HCT116 (cell line): ENCODE measurements around the gene GPRC5C. TPM values are rescaled to one million over a fixed set of nuclear protein-coding genes. Genes with fewer than 3 reads are reported as not detected.
A peak's percentile ranks its signal among the peaks of the same experiment; 100 is the strongest.

ENCODE experiments used
- ATAC-seq: fragments of 200-7000 bp; cut with Tn5 transposase; 2 replicates; pipeline ENCODE4 v1.9.1; 2020; ENCODE audit warnings: mild to moderate bottlenecking, moderate library complexity
- BruUV-seq: library from RNA; stranded (reverse); fragments of 400-500 nt; replicated peaks from 2 replicates; lab custom pipeline; 2021; lab: Mats Ljungman, UMichigan
- CTCF ChIA-PET: fragments of 300-600 bp; sonication (Branson Sonifier 250); formaldehyde crosslinking; loops from one replicate; lab custom pipeline; 2021; ENCODE audit warnings: antibody characterized with exemption; lab: Charles Lee
- POLR2A ChIA-PET: fragments of 300-600, 350-600 bp; sonication (Branson Sonifier 250); formaldehyde crosslinking; loops from one replicate; lab custom pipeline; 2021; ENCODE audit warnings: antibody characterized with exemption; lab: Charles Lee
- RAD21 ChIA-PET, 2 experiments: fragments of 300-600 bp; sonication (Branson Sonifier 250); formaldehyde crosslinking; loops; one replicate each; lab custom pipeline; 2023; ENCODE audit warnings: low total read pairs in 2 of 2; ENCODE audit not compliant: uncharacterized antibody in 2 of 2, unreplicated experiment in 2 of 2, low non-redundant PET in 1 of 2; lab: Charles Lee
- DNase-seq: peaks from one replicate; pipeline ENCODE4 v3.0.0-alpha.2; 2010; ENCODE audit warnings: low read depth, low spot score
- H2AFZ ChIP-seq: fragments of 200-600 bp; shearing (Covaris generic), sonication (generic); 2 replicates; pipeline ENCODE4 v1.6.1; 2017; ENCODE audit warnings: low read depth, mixed run types, mixed read lengths, antibody characterized with exemption, low read length; ENCODE audit not compliant: poor library complexity, severe bottlenecking
- H3K27ac ChIP-seq: 2 replicates; pipeline ENCODE4 v1.5.1; 2012; ENCODE audit warnings: low read depth, low read length
- H3K27me3 ChIP-seq: fragments of 200-600 bp; sonication (generic); 2 replicates; pipeline ENCODE4 v1.6.1; 2016; ENCODE audit warnings: mixed run types, low read length, mixed read lengths; ENCODE audit not compliant: insufficient read depth
- H3K36me3 ChIP-seq, 2 experiments: fragments of 200-500 bp in 1 of 2; fragments of 200-600 bp in 1 of 2; sonication (Bioruptor generic) in 1 of 2; sonication (generic) in 1 of 2; 2 replicates each; pipeline versions ENCODE4 v1.5.1 to v1.6.1; 2014 to 2016; ENCODE audit warnings: low read length in 2 of 2, inconsistent platforms in 1 of 2, mixed read lengths in 1 of 2, mixed run types in 1 of 2; ENCODE audit not compliant: insufficient read depth in 2 of 2, control insufficient read depth in 1 of 2
- H3K4me1 ChIP-seq, 2 experiments: fragments of 200-600 bp in 1 of 2; sonication (generic) in 1 of 2; 2 replicates each; pipeline versions ENCODE4 v1.5.1 to v1.6.1; 2012 to 2017; ENCODE audit warnings: low read length in 2 of 2, inconsistent platforms in 1 of 2, mild to moderate bottlenecking in 1 of 2, mixed read lengths in 1 of 2, mixed run types in 1 of 2, moderate library complexity in 1 of 2; ENCODE audit not compliant: insufficient read depth in 2 of 2, control insufficient read depth in 1 of 2
- H3K4me2 ChIP-seq: fragments of 200-600 bp; sonication (generic); 2 replicates; pipeline ENCODE4 v1.6.1; 2017; ENCODE audit warnings: mixed run types, low read length, mixed read lengths
- H3K4me3 ChIP-seq, 2 experiments: fragments of 200-600 bp in 1 of 2; sonication (generic) in 1 of 2; replicated peaks in 1 of 2; 2 replicates each; pipeline ENCODE4 v1.5.1; 2011 to 2016; ENCODE audit warnings: low read length in 2 of 2, control low read depth in 1 of 2, low read depth in 1 of 2, mild to moderate bottlenecking in 1 of 2, mixed read lengths in 1 of 2, mixed run types in 1 of 2
- H3K79me2 ChIP-seq: fragments of 200-600 bp; sonication (generic); 2 replicates; pipeline ENCODE4 v1.6.1; 2017; ENCODE audit warnings: mild to moderate bottlenecking, mixed run types, low read length, moderate library complexity, mixed read lengths; ENCODE audit not compliant: insufficient read depth
- H3K9ac ChIP-seq: fragments of 200-600 bp; sonication (generic); 2 replicates; pipeline ENCODE4 v1.6.1; 2016; ENCODE audit warnings: low read length, mixed read lengths
- H3K9me2 ChIP-seq: fragments of 200-600 bp; sonication (generic), shearing (Covaris generic); 2 replicates; pipeline ENCODE4 v1.6.1; 2017; ENCODE audit warnings: mixed run types, mild to moderate bottlenecking, moderate library complexity; ENCODE audit not compliant: insufficient read depth
- H3K9me3 ChIP-seq, 2 experiments: fragments of 200-500 bp in 1 of 2; fragments of 200-600 bp in 1 of 2; sonication (Bioruptor generic) in 1 of 2; sonication (generic) in 1 of 2; 2 replicates each; pipeline ENCODE4 v1.6.1; 2014 to 2017; ENCODE audit warnings: low read length in 2 of 2, mixed read lengths in 2 of 2, inconsistent platforms in 1 of 2, low read depth in 1 of 2, mild to moderate bottlenecking in 1 of 2, mixed run types in 1 of 2, moderate library complexity in 1 of 2; ENCODE audit not compliant: control insufficient read depth in 1 of 2, insufficient read depth in 1 of 2
- H4K20me1 ChIP-seq: fragments of 200-600 bp; sonication (generic), shearing (Covaris generic); 2 replicates; pipeline ENCODE4 v1.6.1; 2017; ENCODE audit warnings: mixed run types, mild to moderate bottlenecking, moderate library complexity; ENCODE audit not compliant: insufficient read depth
- EGR1 ChIP-seq: IDR thresholded peaks from 2 replicates; pipeline ENCODE4 v1.6.1; 2012; ENCODE audit warnings: low read depth
- JUND ChIP-seq: IDR thresholded peaks from 2 replicates; pipeline ENCODE4 v1.6.1; 2012
- SP1 ChIP-seq: IDR thresholded peaks from 2 replicates; pipeline ENCODE4 v1.6.1; 2012; ENCODE audit warnings: low read depth
- ZFX ChIP-seq: fragments of 450-650 bp; IDR thresholded peaks from 2 replicates; pipeline ENCODE4 v1.6.1; 2017
- intact Hi-C: fragments of 100-400 bp; cut with micrococcal nuclease; formaldehyde crosslinking; loops from 2 replicates; pipeline ENCODE4 v1.10.0; 2022
- total RNA-seq: library from RNA; stranded (reverse); gene quantifications from one replicate; pipeline ENCODE4 v1.2.1, GENCODE V29; 2021; ENCODE audit not compliant: unreplicated experiment
- TF ChIP-seq, protein P1 (sequence below): IDR thresholded peaks from 2 replicates; pipeline ENCODE4 v1.6.1; 2012
- TF ChIP-seq, protein P2 (sequence below), 3 experiments: fragments of 200-600 bp in 1 of 3; sonication (generic) in 1 of 3; IDR thresholded peaks in 2 of 3; conservative IDR thresholded peaks in 1 of 3; 2 replicates each; pipeline ENCODE4 v1.5.1; 2012 to 2017; ENCODE audit warnings: low read depth in 2 of 3, low read length in 2 of 3, antibody characterized with exemption in 1 of 3, borderline replicate concordance in 1 of 3, control low read depth in 1 of 3, mild to moderate bottlenecking in 1 of 3, mixed read lengths in 1 of 3, mixed run types in 1 of 3, moderate library complexity in 1 of 3; ENCODE audit not compliant: insufficient read depth in 1 of 3
- TF ChIP-seq, protein P3 (sequence below): IDR thresholded peaks from 2 replicates; pipeline ENCODE4 v1.6.1; 2012; ENCODE audit warnings: low read depth

Gene GPRC5C
- total RNA-seq, 1 experiment from 2014 or later, result 54.4 TPM

DNA sequence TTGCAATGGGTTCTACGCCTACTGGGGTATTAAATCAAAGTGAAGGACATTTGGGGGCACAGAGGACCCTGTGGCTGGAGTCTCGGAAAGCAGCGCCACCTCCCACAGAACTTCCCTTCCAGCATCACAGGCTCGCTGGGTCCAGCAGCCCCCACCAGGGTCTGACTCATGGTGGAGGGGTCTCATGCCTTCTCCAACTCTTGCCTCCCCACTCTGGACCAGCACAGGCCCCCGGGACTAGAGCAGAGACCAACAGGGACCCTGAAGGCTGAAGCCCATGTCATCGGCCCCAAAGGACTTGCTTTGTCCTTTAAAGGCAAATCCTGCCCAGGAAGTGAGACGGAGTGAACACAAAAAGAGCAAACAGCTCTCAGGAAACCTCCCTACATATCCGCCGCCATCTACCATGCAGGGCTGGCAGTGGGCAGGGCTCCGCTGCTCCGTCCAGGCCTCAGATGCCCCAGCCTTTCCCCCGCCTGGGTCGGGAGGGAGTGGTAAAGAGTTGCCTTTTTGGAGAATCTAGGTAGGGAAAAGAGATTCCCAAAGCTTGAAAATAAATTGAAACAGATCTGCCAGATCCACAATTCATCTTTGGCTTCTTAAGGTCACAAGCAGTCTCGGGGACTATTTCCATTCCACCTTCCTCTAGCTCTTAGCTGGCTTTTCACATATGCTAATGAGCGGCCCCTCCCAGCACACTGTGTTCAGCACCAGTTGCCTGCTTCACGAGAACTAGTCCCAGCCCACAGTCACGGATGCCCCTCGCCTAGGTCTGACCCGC is 2.1 kb upstream of the GPRC5C start:
- RAD21 ChIA-PET, result interaction anchor here in 1 of 2 experiments (1.2 kb wide), 1 partner anchor 13 kb away, joined by 6 read pairs; no protein-coding TSS in a partner anchor
- Histone ChIP-seq H3K4me1 (peaks cover 40 to 65% of the 10 kb centered on the region in 2 experiments), H3K4me3 (peak overlapping the region; percentile 64 to 70), H2AFZ (peak overlapping the region; percentile 25), H3K27ac (peak overlapping the region; percentile 89), H3K79me2 (peaks cover 3% of the 10 kb centered on the region; the same call in 1 of the 2 replicates), H3K9ac (peak overlapping the region; percentile 66), H3K9me2 (no peaks in the 10 kb centered on the region), H3K27me3 (no peaks in the 10 kb centered on the region), H4K20me1 (no peaks in the 10 kb centered on the region), H3K9me3 (no peaks in the 10 kb centered on the region), H3K4me2 (peak overlapping the region; percentile 86), H3K36me3 (no peaks in the 10 kb centered on the region)
- BruUV-seq, result no TSS peak
- DNase-seq (no peak), ATAC-seq (peak; percentile 3)
- POLR2A ChIA-PET, result interaction anchor here (0.9 to 2.1 kb wide), 4 partner anchors 13 to 50 kb away, joined by 3 to 10 read pairs (median 5); no protein-coding TSS in a partner anchor
- CTCF ChIA-PET, result interaction anchor here (0.8 to 1.2 kb wide), 3 partner anchors 8 to 50 kb away, joined by 3 to 4 read pairs (median 3); no protein-coding TSS in a partner anchor
- TF ChIP-seq ZFX (no peak), EGR1 (no peak), SP1 (no peak), JUND (no peak)
- TF ChIP-seq, protein P1, sequence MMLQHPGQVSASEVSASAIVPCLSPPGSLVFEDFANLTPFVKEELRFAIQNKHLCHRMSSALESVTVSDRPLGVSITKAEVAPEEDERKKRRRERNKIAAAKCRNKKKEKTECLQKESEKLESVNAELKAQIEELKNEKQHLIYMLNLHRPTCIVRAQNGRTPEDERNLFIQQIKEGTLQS, result no peak
- TF ChIP-seq, protein P2, sequence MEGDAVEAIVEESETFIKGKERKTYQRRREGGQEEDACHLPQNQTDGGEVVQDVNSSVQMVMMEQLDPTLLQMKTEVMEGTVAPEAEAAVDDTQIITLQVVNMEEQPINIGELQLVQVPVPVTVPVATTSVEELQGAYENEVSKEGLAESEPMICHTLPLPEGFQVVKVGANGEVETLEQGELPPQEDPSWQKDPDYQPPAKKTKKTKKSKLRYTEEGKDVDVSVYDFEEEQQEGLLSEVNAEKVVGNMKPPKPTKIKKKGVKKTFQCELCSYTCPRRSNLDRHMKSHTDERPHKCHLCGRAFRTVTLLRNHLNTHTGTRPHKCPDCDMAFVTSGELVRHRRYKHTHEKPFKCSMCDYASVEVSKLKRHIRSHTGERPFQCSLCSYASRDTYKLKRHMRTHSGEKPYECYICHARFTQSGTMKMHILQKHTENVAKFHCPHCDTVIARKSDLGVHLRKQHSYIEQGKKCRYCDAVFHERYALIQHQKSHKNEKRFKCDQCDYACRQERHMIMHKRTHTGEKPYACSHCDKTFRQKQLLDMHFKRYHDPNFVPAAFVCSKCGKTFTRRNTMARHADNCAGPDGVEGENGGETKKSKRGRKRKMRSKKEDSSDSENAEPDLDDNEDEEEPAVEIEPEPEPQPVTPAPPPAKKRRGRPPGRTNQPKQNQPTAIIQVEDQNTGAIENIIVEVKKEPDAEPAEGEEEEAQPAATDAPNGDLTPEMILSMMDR (IDR thresholded peaks at IDR 0.05 in 2 of 3, conservative IDR thresholded peaks at IDR 0.05 in 1 of 3; ENCODE audit: borderline replicate concordance in 1 of 3, insufficient read depth in 1 of 3, low read depth in 2 of 3, low read length in 2 of 3), result no peak
- TF ChIP-seq, protein P3, sequence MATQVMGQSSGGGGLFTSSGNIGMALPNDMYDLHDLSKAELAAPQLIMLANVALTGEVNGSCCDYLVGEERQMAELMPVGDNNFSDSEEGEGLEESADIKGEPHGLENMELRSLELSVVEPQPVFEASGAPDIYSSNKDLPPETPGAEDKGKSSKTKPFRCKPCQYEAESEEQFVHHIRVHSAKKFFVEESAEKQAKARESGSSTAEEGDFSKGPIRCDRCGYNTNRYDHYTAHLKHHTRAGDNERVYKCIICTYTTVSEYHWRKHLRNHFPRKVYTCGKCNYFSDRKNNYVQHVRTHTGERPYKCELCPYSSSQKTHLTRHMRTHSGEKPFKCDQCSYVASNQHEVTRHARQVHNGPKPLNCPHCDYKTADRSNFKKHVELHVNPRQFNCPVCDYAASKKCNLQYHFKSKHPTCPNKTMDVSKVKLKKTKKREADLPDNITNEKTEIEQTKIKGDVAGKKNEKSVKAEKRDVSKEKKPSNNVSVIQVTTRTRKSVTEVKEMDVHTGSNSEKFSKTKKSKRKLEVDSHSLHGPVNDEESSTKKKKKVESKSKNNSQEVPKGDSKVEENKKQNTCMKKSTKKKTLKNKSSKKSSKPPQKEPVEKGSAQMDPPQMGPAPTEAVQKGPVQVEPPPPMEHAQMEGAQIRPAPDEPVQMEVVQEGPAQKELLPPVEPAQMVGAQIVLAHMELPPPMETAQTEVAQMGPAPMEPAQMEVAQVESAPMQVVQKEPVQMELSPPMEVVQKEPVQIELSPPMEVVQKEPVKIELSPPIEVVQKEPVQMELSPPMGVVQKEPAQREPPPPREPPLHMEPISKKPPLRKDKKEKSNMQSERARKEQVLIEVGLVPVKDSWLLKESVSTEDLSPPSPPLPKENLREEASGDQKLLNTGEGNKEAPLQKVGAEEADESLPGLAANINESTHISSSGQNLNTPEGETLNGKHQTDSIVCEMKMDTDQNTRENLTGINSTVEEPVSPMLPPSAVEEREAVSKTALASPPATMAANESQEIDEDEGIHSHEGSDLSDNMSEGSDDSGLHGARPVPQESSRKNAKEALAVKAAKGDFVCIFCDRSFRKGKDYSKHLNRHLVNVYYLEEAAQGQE, result no peak
- intact Hi-C loops, result loop anchor here (2.0 kb wide), 1 partner anchor 13 kb away; no protein-coding TSS in a partner anchor
